ENCODE results near the gene DCTPP1. TPM values are rescaled to one million over a fixed set of nuclear protein-coding genes. Genes with fewer than 3 reads are reported as not detected.

The DCTPP1 gene
- total and polyA plus RNA-seq, 9 of the 15 experiments (the other 6 are each of a cell fraction or from before 2014, with no cell fraction given), result 45.0 to 132 (median 80.6) TPM

DNA sequence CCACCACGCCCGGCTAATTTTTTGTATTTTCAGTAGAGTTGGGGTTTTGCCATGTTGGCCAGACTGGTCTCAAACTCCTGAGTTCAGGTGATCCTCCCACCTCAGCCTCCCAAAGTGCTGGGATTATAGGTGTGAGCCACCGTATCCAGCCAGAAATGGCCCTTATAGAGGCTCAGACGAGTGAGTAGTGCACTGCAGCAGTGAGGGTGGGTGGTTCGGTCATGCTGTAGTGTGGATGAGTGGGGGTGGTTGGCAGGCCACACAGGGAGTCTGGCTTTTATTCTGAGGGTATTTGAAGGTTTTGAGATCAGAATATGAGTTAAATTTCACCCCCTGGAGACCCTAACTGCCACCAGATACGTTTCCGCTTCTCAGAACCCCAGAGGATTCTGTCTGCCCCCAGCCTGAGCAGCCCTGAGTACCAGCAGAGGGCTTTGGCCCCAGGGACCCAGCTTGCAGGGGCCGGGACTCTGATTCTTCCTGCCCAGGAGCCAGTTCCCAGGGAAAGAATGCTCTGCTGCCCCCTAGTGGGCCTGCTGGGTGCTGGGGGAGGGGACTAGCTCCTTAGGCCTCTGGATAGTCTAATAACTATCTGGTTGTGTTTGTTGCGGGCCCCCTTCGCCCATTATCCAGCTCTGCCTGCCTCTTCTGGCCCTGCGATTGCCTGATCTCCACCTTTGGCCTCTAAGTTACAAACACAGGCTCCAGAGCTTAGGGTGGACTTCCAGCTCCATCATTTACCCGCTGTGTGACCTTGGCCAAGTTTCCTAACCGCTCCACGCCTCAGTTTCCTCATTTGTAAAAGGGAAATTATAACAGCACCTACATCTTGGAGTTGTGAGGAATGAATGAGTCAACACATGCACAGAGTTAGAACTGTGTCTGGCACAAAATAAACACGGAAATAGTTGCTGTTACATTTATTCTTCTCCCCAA is 20.4 kb downstream of the DCTPP1 start (continued):
- TF ChIP-seq, protein P1, sequence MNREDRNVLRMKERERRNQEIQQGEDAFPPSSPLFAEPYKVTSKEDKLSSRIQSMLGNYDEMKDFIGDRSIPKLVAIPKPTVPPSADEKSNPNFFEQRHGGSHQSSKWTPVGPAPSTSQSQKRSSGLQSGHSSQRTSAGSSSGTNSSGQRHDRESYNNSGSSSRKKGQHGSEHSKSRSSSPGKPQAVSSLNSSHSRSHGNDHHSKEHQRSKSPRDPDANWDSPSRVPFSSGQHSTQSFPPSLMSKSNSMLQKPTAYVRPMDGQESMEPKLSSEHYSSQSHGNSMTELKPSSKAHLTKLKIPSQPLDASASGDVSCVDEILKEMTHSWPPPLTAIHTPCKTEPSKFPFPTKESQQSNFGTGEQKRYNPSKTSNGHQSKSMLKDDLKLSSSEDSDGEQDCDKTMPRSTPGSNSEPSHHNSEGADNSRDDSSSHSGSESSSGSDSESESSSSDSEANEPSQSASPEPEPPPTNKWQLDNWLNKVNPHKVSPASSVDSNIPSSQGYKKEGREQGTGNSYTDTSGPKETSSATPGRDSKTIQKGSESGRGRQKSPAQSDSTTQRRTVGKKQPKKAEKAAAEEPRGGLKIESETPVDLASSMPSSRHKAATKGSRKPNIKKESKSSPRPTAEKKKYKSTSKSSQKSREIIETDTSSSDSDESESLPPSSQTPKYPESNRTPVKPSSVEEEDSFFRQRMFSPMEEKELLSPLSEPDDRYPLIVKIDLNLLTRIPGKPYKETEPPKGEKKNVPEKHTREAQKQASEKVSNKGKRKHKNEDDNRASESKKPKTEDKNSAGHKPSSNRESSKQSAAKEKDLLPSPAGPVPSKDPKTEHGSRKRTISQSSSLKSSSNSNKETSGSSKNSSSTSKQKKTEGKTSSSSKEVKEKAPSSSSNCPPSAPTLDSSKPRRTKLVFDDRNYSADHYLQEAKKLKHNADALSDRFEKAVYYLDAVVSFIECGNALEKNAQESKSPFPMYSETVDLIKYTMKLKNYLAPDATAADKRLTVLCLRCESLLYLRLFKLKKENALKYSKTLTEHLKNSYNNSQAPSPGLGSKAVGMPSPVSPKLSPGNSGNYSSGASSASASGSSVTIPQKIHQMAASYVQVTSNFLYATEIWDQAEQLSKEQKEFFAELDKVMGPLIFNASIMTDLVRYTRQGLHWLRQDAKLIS (CRISPR knock-in tag; IDR thresholded peaks at IDR 0.05), result peak; percentile 40; the same call in 1 of the 2 replicates
- TF ChIP-seq ZNF644 (tag; IDR thresholded peaks at IDR 0.05; ENCODE audit: low read depth) (no peak), SMARCA5 (IDR thresholded peaks at IDR 0.05) (no peak), NR4A1 (CRISPR knock-in tag; IDR thresholded peaks at IDR 0.05) (no peak), NR4A1 (tag; IDR thresholded peaks at IDR 0.05) (no peak), SETDB1 (IDR thresholded peaks at IDR 0.05; ENCODE audit: low read length) (no peak), TEAD1 (CRISPR knock-in tag; IDR thresholded peaks at IDR 0.05) (peak in 1 of 2 experiments; percentile 72; a peak in 1 of 4 replicates), MCM3 (IDR thresholded peaks at IDR 0.05) (no peak), ZNF232 (CRISPR knock-in tag; IDR thresholded peaks at IDR 0.05) (no peak), HMG20A (CRISPR knock-in tag; conservative IDR thresholded peaks at IDR 0.05) (no peak), ILF3 (IDR thresholded peaks at IDR 0.05; ENCODE audit: borderline replicate concordance) (no peak), NCOR1 (IDR thresholded peaks at IDR 0.05) (peak; percentile 32; the same call in 1 of the 2 replicates), KDM5B (IDR thresholded peaks at IDR 0.05; ENCODE audit: insufficient replicate concordance, low read depth, low read length) (no peak), FIP1L1 (IDR thresholded peaks at IDR 0.05; ENCODE audit: low read depth, low read length, poor library complexity, severe bottlenecking) (no peak), CBX3 (IDR thresholded peaks at IDR 0.05; ENCODE audit: borderline replicate concordance in 1 of 2, low read length in 2 of 2) (peak in 1 of 2 experiments; percentile 45; a peak in 1 of 3 replicates)
- TF ChIP-seq, protein P2, sequence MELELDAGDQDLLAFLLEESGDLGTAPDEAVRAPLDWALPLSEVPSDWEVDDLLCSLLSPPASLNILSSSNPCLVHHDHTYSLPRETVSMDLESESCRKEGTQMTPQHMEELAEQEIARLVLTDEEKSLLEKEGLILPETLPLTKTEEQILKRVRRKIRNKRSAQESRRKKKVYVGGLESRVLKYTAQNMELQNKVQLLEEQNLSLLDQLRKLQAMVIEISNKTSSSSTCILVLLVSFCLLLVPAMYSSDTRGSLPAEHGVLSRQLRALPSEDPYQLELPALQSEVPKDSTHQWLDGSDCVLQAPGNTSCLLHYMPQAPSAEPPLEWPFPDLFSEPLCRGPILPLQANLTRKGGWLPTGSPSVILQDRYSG (tag; conservative IDR thresholded peaks at IDR 0.05; ENCODE audit: low read depth), result no peak
- TF ChIP-seq, protein P3, sequence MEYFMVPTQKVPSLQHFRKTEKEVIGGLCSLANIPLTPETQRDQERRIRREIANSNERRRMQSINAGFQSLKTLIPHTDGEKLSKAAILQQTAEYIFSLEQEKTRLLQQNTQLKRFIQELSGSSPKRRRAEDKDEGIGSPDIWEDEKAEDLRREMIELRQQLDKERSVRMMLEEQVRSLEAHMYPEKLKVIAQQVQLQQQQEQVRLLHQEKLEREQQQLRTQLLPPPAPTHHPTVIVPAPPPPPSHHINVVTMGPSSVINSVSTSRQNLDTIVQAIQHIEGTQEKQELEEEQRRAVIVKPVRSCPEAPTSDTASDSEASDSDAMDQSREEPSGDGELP (CRISPR knock-in tag; IDR thresholded peaks at IDR 0.05; ENCODE audit: borderline replicate concordance), result peak; percentile 72; the same call in 1 of the 2 replicates
- TF ChIP-seq, protein P4, sequence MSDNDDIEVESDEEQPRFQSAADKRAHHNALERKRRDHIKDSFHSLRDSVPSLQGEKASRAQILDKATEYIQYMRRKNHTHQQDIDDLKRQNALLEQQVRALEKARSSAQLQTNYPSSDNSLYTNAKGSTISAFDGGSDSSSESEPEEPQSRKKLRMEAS (CRISPR knock-in tag; IDR thresholded peaks at IDR 0.05), result 0 out of 2 replicates have a peak, but pooled peaks have one; percentile 37
- TF ChIP-seq, protein P5, sequence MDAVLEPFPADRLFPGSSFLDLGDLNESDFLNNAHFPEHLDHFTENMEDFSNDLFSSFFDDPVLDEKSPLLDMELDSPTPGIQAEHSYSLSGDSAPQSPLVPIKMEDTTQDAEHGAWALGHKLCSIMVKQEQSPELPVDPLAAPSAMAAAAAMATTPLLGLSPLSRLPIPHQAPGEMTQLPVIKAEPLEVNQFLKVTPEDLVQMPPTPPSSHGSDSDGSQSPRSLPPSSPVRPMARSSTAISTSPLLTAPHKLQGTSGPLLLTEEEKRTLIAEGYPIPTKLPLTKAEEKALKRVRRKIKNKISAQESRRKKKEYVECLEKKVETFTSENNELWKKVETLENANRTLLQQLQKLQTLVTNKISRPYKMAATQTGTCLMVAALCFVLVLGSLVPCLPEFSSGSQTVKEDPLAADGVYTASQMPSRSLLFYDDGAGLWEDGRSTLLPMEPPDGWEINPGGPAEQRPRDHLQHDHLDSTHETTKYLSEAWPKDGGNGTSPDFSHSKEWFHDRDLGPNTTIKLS (IDR thresholded peaks at IDR 0.05; ENCODE audit: borderline replicate concordance, low read depth), result no peak

Data from K562 (cell line).